DMS153 treated with DMSO at 0.1 percent for 48 hours (cell line): ENCODE results near the gene LYPD6B.
"Not testable (repeated sequence)": the region's sequence is repeated elsewhere in the genome, so short reads cannot be mapped to it uniquely, and the experiment has no call there.

ENCODE experiments used
- DNase-seq: peaks from one replicate; lab custom pipeline; 2025; ENCODE audit not compliant: unreplicated experiment; lab: John Stamatoyannopoulos, UW

The LYPD6B gene

GRCh38 chr2:149185942-149186490, 147.5 kb downstream of the LYPD6B start:
- DNase-seq, result no peak

DNA sequence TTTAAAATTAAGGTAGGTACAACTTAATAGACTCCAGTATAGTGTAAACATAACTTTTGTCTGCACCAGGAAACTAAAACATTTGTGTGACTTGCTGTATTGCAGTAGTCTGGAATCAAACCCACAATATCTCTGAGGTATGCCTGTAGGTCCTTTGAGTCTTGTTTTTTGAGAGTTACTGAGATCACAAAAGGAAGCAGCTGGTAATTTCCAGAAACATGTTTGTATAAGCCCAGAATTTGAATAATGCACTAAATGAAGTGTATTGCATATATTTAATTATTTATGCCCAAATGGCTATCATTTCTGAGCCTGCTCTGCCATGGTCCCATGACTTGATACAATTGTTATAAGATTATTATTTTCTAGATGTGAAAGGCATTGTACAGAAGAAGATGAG, 148.6 kb downstream of the LYPD6B start:
- DNase-seq, result no peak

GRCh38 chr2:149188291-149188690, 149.8 kb downstream of the LYPD6B start:
- DNase-seq, result no peak

DNA sequence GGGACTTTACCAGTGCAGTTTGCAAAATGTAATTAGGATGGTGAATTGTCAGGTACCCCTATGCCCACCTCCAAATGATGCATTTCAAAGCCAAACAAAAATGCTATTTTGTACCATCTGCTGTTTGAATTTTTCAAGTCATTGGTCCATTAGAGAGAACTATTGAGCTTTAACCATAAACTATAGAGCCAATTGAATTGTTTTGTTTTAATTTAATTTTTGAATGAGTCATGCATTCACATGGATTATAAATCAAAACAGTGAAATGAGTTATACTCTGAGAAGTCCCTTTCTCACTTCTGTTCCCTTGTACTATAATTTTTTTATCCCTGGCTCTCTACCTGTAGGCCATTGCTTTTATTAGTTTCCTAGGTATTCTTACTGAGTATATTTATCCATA, 151.3 kb downstream of the LYPD6B start:
- DNase-seq, result no peak

- DNase-seq, result no peak
These were observed 153.4 kb downstream of the LYPD6B start for GRCh38 chr2:149191915-149192314.

DNA sequence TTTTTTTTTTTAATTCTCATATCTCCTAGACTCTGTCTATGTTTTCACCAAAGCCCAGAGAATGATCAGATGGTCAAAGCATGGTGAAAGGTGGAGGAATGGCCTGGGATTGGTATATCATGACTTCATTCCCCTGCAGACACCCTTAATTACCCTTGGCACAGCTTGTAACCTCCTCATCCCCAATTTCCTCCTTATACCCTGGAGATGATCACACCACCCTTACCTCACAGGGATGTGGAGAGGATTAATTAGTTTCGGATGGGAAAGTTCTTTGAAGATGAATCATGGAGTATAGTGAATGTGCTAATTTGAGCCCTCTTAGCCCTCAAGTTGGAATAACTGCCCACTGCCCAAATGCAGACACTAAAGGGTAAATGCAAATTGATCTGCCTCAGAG, 153.9 kb downstream of the LYPD6B start:
- no peak for DNase-seq

DNA sequence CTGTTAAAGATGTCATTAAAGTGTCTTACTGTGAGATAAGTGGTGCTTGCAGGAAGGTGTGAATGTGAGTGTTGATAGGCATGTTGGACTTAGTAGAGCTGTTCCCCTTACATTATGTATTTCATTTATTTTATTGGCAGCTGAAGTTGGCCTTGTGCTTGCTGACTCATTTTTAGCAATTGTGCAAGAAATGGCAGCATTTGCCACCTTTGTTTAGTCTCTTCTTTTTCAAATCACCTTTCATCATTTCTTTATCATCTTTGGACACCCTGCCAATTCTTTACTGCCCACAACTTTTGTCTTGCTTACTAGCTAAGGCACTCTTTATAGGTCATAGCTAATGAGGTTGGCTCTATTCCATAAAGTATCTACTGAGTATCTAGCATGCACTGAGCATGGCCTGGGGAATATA, 161.6 kb downstream of the LYPD6B start:
- DNase-seq, result no peak

DNA sequence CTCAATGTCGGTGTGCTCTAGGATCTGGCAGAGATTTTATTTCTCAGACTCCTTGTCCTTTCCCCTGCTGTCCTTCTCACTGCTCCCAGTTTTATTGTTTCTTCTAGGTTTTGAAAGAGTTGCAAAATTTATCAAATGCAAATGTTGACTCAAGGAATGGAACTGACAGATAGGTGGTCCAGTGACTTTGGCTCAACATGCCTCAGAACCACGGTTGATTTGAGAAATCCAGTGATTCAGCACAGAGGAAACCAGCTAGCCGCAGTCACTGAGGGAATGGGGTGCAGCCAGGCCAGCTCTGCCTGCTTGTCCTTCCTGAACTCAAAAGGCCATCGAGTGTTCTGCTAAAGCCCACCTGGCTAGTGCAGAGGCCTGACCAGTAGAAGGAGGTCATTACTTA, 166.2 kb downstream of the LYPD6B start:
- no peak for DNase-seq

DNA sequence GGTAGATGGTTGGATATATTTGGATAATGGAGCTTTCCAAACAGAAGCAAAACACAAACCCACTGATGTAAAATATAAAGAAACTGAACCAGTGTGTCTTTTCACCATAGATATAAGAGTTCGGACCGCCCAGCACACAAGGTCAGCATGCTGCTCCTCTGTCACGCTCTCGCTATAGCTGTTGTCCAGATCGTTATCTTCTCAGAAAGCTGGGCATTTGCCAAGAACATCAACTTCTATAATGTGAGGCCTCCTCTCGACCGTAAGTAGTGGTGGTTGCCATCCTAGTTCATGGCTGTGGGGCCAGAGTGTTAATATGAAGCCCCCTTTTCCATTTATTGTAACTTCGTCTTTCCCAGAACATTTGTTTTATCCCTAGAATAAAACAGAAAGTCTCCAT, 166.6 kb downstream of the LYPD6B start:
- DNase-seq, result peak; percentile 14

- no peak for DNase-seq
These were observed 175.4 kb downstream of the LYPD6B start for GRCh38 chr2:149213764-149214493.

DNA sequence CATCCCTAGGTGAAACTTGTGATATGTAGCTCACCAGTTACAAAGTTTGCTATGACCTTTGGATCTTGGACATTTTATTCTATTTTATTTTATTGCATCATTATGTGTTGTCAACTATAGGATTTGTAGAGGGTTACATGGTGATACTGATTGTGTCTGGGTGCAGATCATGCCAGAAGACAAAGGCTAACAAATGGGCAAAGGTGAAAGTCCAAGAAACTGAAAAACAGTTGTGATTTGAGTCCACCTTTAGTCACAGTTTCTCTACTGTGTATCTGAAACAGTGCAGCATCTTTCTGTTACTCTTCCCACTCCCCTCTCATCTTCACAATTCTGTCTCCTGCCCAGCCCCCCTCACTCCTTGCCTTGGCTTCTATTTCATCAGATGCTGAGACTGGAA, 180.0 kb downstream of the LYPD6B start:
- no peak for DNase-seq

DNA sequence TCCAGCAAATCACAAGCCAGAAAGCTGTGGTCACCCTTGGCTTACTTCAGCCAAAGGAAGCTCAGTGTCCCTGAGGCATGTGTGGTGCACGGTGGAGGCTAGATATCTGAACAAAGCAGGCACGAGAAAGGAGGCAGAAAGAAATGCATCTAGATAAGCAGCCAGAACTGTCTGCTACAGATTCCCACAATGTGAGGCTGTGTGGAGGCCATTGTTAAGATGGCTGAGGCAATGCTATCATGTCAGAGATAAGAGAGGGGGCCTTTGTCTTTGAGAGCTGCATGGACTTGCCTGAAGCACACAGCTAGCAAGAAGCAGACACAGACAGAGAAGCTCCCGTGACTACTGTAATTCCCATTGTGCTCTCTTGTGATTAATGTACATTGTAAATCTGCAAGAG, 181.4 kb downstream of the LYPD6B start:
- DNase-seq, result no peak

DNA sequence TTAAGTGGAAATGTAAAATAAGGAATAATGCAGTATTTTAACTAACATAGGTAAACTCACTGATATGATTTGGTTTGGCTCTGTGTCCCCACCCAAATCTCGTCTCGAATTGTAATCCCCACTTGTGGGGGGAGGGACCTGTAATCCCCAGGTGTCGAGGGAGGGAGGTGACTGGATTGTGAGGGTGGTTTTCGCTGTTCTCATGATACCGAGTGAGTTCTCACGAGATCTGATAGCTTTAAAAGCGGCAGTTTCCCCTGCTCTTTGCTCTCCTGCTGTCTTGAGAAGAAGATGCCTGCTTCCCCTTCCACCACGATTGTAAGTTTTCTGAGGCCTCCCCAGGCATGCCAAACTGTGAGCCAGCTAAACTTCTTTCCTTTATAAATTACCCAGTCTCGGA, 182.5 kb downstream of the LYPD6B start:
- DNase-seq, result no peak

- DNase-seq, result no peak
These were observed 183.4 kb downstream of the LYPD6B start for GRCh38 chr2:149221898-149222297.

DNA sequence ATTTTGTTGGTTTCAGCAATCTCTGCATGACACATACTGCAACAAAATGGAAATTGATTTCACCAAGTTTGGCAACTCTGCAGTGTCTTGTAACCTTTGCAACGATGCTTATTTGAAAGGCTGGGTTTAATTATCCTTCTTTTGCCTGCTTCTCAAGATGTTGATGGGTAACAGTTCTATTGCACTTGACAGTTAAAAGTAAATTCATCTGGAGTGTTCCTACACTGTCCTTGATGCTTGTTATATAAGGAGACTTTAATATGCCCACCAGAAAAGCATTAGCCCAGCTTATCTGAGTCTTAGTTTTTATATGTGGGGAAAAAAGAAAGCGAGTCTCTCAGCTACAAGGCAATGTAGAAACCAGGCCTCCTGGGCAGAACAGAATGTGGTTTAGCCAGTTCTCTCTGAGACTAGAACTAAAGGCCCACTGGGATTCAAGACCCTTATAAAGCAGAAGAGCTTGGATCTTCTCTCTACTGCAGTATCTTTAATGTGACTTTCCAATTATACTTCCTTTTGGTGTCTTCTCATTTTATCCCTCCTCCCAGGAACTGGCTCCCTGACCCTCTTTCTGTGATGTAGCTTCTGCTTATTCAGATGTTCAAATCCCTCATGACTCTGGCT, 185.1 kb downstream of the LYPD6B start:
- no peak for DNase-seq

GRCh38 chr2:149224543-149224942, 186.0 kb downstream of the LYPD6B start:
- no peak for DNase-seq

DNA sequence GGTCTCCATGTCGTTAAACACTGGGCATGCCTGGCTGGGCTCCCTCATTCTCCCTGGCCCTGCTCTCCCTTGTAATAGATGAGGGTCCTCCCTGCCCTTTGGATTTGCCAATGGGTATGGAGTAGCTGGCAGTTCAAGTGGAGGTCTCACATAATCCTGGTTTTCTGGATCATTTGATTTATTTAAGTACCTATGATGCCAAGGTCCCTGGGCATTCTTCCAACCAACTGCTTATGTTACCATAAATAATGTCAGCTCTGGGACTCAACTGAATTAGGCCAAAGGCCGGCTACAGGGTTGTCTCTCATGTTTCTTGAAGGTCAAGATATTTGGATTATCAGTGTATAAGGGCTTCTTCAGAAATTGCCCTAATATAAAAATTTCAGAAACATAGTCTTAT, 186.9 kb downstream of the LYPD6B start:
- no peak for DNase-seq

- no peak for DNase-seq
These were observed 188.3 kb downstream of the LYPD6B start for GRCh38 chr2:149226790-149227189.

- no peak for DNase-seq
These were observed 197.4 kb downstream of the LYPD6B start for GRCh38 chr2:149235816-149236375.

DNA sequence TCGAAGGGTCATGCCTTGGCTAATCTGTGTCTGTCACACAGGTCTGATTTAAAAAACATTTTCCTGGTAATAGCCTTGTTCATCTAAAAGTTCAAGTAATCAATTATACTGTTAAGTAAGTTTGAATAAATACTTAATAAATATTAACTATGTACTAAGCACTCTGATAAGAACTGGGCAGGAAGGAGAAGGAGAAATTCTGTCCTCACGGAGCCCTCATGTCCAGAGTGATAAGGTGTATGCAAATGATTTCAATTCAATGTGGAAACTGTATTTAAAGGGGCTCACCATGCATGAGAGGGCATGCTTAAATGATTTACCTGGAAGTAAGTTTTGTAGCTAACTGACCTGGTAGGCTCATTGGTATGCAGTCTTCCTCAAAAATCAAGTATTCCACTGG, 197.9 kb downstream of the LYPD6B start:
- no peak for DNase-seq

DNA sequence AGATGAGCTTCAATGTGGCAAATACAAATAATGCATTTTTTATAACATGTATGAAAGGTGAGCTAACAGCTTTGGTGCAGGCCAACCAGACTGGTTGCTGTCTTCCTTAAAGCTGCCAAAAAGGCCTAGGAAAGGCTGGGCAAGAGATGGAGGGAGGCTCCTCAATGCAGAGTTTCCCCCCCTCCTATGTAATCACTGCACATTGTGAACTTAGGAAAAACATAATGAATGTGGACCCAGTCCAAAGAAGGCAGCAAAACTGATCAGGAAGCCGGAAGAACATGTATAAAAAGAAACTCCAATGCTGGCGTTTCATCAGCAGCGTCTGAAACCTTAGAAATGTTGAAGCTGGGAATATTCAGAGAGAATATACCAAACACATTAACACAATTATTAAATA, 207.7 kb downstream of the LYPD6B start:
- DNase-seq, result no peak

GRCh38 chr2:149251436-149251835, 212.9 kb downstream of the LYPD6B start:
- not testable (repeated sequence) for DNase-seq
